Adrenal gland (tissue), 5 donors: Measurements from ENCODE around the gene PLA2G4B.

ENCODE experiments used
- POLR2A ChIP-seq, 2 donors: fragments of 450-650 bp; IDR thresholded peaks; one replicate each; pipeline ENCODE4 v1.6.1; 2017; ENCODE audit warnings: antibody characterized with exemption in 2 of 2, mild to moderate bottlenecking in 2 of 2, moderate library complexity in 1 of 2
- TF ChIP-seq, protein P1 (sequence below), 6 experiments: fragments of 450-650 bp in 4 of 6; fragments of 200-600 bp in 2 of 6; sonication (generic) in 1 of 6; IDR thresholded peaks; 1 replicate in 5 of 6; 2 replicates in 1 of 6; pipeline versions ENCODE4 v1.5.1 to v1.8.0; 2016 to 2021; ENCODE audit warnings: antibody characterized with exemption in 6 of 6, mild to moderate bottlenecking in 2 of 6, moderate library complexity in 1 of 6
- donor health status: DM: no; HTN: no; CAD: no.

DNA sequence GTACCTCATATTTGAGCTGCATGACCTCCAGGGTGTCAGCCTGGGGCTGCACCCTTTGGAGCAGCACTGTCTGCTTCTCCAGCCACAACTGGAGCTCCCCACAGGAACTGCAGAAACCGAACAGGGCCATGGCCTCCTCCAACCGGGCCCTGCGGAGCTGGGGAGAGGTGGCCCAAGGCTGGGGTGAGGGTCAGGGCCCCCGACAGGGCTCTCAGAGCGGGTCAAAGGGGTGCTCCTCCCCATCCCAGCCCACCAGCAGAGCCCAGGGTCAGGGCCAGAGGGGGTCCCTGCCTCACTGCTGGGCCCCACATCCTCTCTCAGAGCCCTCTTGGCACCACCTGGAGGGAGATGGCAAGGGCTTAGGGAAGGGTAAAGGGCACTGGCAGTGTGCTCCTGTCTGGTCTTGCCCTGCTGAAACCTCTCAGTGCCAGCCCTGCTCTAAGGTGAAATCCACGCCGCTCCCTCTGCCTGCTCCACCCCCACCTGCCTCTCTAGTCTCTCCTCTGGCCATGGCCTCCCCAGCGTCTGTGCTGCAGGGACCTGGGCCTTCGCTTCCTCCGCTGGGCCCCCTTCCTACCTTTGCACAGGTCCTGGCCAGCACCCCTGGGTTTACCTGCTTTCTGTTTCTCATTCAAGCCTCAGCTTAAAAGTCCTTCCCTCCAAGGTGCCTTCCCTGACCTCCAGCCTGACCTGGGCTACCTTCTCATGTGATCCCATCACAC is 41.7 kb downstream of the PLA2G4B start:
- TF ChIP-seq, protein P1, sequence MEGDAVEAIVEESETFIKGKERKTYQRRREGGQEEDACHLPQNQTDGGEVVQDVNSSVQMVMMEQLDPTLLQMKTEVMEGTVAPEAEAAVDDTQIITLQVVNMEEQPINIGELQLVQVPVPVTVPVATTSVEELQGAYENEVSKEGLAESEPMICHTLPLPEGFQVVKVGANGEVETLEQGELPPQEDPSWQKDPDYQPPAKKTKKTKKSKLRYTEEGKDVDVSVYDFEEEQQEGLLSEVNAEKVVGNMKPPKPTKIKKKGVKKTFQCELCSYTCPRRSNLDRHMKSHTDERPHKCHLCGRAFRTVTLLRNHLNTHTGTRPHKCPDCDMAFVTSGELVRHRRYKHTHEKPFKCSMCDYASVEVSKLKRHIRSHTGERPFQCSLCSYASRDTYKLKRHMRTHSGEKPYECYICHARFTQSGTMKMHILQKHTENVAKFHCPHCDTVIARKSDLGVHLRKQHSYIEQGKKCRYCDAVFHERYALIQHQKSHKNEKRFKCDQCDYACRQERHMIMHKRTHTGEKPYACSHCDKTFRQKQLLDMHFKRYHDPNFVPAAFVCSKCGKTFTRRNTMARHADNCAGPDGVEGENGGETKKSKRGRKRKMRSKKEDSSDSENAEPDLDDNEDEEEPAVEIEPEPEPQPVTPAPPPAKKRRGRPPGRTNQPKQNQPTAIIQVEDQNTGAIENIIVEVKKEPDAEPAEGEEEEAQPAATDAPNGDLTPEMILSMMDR (IDR thresholded peaks at IDR 0.05), result no peak
- TF ChIP-seq POLR2A (IDR thresholded peaks at IDR 0.05), result no peak
